WTC11 (cell line): Measurements from ENCODE around the gene RASEF.

Experiments
- CREB1 ChIP-seq: sonication (generic); formaldehyde crosslinking; IDR thresholded peaks from 2 replicates; pipeline ENCODE4 v1.8.0; 2023; ENCODE audit warnings: mild to moderate bottlenecking, missing genetic modification reagents
- CTCF ChIP-seq: fragments of 200-600 bp; IDR thresholded peaks from 2 replicates; pipeline ENCODE4 v1.8.0; 2022; ENCODE audit warnings: antibody characterized with exemption
- NR1H2 ChIP-seq: sonication (generic); formaldehyde crosslinking; IDR thresholded peaks from 2 replicates; pipeline ENCODE4 v1.9.0; 2021; ENCODE audit warnings: mild to moderate bottlenecking, moderate library complexity, missing genetic modification reagents
- ZBTB43 ChIP-seq: sonication (generic); formaldehyde crosslinking; IDR thresholded peaks from 2 replicates; pipeline ENCODE4 v1.8.1; 2023; ENCODE audit warnings: mild to moderate bottlenecking, missing genetic modification reagents
- ZNF232 ChIP-seq: sonication (generic); formaldehyde crosslinking; IDR thresholded peaks from 2 replicates; pipeline ENCODE4 v1.8.0; 2022; ENCODE audit warnings: mild to moderate bottlenecking, missing genetic modification reagents
- ZNF263 ChIP-seq: sonication (generic); formaldehyde crosslinking; IDR thresholded peaks from 2 replicates; pipeline ENCODE4 v1.8.1; 2022; ENCODE audit warnings: low read depth, mild to moderate bottlenecking, moderate library complexity, missing genetic modification reagents

- TF ChIP-seq CTCF (no peak), ZNF263 (CRISPR knock-in tag) (no peak), NR1H2 (CRISPR knock-in tag) (no peak), ZNF232 (CRISPR knock-in tag) (no peak), CREB1 (no peak), ZBTB43 (CRISPR knock-in tag) (no peak)
These were observed 42.6 kb downstream of the RASEF start for GRCh38 chr9:83020327-83020726.
